B cell (primary cell): ENCODE data around the gene FMO4.

Experiments
- EZH2 ChIP-seq: IDR thresholded peaks from 2 replicates; pipeline ENCODE4 v1.6.1; 2012; ENCODE audit warnings: borderline replicate concordance, low read depth, mild to moderate bottlenecking, moderate library complexity, low read length; ENCODE audit not compliant: insufficient read depth, poor library complexity, severe bottlenecking
- TF ChIP-seq, protein P1 (sequence below): fragments of 200-600 bp; IDR thresholded peaks from one replicate; pipeline ENCODE4 v1.8.0; 2022; ENCODE audit warnings: antibody characterized with exemption, mild to moderate bottlenecking

DNA sequence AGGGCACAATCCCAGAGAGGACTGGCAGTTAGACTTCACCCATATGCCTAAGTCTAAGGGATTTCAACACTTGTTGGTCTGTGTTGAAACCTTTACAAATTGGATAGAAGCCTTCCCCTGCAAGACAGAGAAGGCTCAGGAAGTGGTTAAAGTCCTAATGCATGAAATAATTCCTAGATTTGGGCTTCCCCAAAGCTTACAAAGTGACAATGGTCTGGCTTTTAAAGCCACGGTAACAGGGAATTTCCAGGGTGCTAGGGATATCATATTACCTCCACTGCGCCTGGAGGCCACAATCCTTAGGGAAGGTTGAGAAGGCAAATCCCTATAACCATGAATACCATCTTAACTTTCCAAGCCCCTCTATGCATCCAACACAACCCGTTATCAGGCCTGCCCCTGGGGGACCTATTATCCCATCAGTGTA is 3.3 kb upstream of the FMO4 start:
- TF ChIP-seq, protein P1, sequence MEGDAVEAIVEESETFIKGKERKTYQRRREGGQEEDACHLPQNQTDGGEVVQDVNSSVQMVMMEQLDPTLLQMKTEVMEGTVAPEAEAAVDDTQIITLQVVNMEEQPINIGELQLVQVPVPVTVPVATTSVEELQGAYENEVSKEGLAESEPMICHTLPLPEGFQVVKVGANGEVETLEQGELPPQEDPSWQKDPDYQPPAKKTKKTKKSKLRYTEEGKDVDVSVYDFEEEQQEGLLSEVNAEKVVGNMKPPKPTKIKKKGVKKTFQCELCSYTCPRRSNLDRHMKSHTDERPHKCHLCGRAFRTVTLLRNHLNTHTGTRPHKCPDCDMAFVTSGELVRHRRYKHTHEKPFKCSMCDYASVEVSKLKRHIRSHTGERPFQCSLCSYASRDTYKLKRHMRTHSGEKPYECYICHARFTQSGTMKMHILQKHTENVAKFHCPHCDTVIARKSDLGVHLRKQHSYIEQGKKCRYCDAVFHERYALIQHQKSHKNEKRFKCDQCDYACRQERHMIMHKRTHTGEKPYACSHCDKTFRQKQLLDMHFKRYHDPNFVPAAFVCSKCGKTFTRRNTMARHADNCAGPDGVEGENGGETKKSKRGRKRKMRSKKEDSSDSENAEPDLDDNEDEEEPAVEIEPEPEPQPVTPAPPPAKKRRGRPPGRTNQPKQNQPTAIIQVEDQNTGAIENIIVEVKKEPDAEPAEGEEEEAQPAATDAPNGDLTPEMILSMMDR = no peak
- TF ChIP-seq EZH2 = no peak
